Mesothelial cell of epicardium (in vitro differentiated cells): ENCODE results near the gene ZNF280A. TPM values are rescaled to one million over a fixed set of nuclear protein-coding genes. Genes with fewer than 3 reads are reported as not detected.

Experiments
- DNase-seq, 2 experiments: peaks; one replicate each; pipeline ENCODE4 v3.0.0; 2021; ENCODE audit warnings: low spot score in 2 of 2; ENCODE audit not compliant: unreplicated experiment in 2 of 2
- H3K27ac Mint-ChIP-seq: 2 replicates; pipeline ENCODE4 v1.8.0; 2021; ENCODE audit warnings: mixed read lengths
- H3K27me3 Mint-ChIP-seq: 2 replicates; pipeline ENCODE4 v1.8.0; 2021; ENCODE audit warnings: low read depth, mixed read lengths
- H3K36me3 Mint-ChIP-seq: 2 replicates; pipeline ENCODE4 v1.8.0; 2021; ENCODE audit warnings: mixed read lengths
- H3K4me1 Mint-ChIP-seq: 2 replicates; pipeline ENCODE4 v1.8.0; 2021; ENCODE audit warnings: mixed read lengths
- H3K4me3 Mint-ChIP-seq: 2 replicates; pipeline ENCODE4 v1.8.0; 2021; ENCODE audit warnings: mild to moderate bottlenecking, moderate library complexity, mixed read lengths
- H3K9me3 Mint-ChIP-seq: 2 replicates; pipeline ENCODE4 v1.8.0; 2021; ENCODE audit warnings: mixed read lengths
- total RNA-seq: library from RNA; stranded (reverse); gene quantifications from 3 replicates; pipeline ENCODE4 v1.2.1, GENCODE V29; 2021
- TF ChIP-seq, protein P1 (sequence below): fragments of 200-600 bp; sonication (generic); IDR thresholded peaks from one replicate; pipeline ENCODE4 v1.5.0; 2021; ENCODE audit warnings: antibody characterized with exemption; ENCODE audit not compliant: unreplicated experiment

Gene ZNF280A
- total RNA-seq, 1 donor from 2014 or later: 0.16 TPM

DNA sequence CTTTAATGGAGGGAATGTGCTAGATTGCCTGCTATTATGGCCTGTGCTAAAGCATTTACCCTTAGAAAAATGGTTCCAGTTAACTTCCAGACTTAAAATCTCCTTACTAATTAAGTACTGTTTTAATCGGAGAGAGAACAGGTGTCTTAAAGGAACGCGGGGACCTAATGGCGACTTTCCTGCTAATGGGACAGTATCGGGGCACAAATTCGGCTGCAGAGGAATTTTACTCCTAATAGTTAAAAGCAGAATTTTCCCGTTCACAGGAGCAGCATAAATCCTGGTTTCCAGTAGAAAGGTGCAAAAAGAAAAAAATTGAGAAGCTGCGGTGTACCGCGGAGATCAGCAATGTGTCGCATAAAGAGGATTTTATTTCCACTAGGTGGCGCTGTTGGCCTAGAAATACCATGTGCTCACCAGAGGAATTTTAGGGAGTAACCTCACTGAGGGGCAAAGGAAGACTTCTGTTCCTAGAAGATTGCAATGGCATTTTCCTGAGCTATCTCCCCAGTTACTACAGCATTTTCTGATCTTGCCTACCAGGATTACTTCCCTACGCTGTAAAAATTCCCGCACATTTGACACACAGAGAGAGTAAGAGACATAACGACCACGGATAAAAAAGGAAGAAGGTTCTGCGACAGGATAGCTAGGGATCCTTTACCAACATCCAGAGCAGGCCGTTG, 56.1 kb downstream of the ZNF280A start:
- DNase-seq: peak; percentile 32 to 69
- peaks cover 55% of the 10 kb centered on the region for H3K27me3 Mint-ChIP-seq
- no peak overlapping the region for H3K27ac Mint-ChIP-seq
- H3K9me3 Mint-ChIP-seq: peaks cover 26% of the 10 kb centered on the region
- peaks cover 2% of the 10 kb centered on the region for H3K4me1 Mint-ChIP-seq
- TF ChIP-seq, protein P1, sequence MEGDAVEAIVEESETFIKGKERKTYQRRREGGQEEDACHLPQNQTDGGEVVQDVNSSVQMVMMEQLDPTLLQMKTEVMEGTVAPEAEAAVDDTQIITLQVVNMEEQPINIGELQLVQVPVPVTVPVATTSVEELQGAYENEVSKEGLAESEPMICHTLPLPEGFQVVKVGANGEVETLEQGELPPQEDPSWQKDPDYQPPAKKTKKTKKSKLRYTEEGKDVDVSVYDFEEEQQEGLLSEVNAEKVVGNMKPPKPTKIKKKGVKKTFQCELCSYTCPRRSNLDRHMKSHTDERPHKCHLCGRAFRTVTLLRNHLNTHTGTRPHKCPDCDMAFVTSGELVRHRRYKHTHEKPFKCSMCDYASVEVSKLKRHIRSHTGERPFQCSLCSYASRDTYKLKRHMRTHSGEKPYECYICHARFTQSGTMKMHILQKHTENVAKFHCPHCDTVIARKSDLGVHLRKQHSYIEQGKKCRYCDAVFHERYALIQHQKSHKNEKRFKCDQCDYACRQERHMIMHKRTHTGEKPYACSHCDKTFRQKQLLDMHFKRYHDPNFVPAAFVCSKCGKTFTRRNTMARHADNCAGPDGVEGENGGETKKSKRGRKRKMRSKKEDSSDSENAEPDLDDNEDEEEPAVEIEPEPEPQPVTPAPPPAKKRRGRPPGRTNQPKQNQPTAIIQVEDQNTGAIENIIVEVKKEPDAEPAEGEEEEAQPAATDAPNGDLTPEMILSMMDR: peak; percentile 95
- no peak overlapping the region for H3K4me3 Mint-ChIP-seq
- no peaks in the 10 kb centered on the region for H3K36me3 Mint-ChIP-seq

Other genes starting within 250 kb of the ZNF280A start
- gene ZNF280B, start 11.5 kb downstream of the ZNF280A start, total RNA-seq: 6.0 to 6.9 TPM (median 6.4 TPM) in 3 replicates
- gene PRAME, start 39.0 kb upstream of the ZNF280A start, total RNA-seq: not detected in 3 replicates
- gene GGTLC2, start 124.3 kb upstream of the ZNF280A start, total RNA-seq: 0.31 TPM in 1 of 3 replicates, not detected in the others